GM19324 (cell line): ENCODE data around the gene C6.

Source experiments
- ATAC-seq: cut with Tn5 transposase; IDR thresholded peaks from one replicate; pipeline ENCODE4 v1.9.1; 2021; ENCODE audit warnings: mild to moderate bottlenecking, moderate library complexity; ENCODE audit not compliant: unreplicated experiment, low FRiP score

The C6 gene

GRCh38 chr5:41143131-41143901 lies 70.0 kb downstream of the C6 start:
- ATAC-seq: no peak

DNA sequence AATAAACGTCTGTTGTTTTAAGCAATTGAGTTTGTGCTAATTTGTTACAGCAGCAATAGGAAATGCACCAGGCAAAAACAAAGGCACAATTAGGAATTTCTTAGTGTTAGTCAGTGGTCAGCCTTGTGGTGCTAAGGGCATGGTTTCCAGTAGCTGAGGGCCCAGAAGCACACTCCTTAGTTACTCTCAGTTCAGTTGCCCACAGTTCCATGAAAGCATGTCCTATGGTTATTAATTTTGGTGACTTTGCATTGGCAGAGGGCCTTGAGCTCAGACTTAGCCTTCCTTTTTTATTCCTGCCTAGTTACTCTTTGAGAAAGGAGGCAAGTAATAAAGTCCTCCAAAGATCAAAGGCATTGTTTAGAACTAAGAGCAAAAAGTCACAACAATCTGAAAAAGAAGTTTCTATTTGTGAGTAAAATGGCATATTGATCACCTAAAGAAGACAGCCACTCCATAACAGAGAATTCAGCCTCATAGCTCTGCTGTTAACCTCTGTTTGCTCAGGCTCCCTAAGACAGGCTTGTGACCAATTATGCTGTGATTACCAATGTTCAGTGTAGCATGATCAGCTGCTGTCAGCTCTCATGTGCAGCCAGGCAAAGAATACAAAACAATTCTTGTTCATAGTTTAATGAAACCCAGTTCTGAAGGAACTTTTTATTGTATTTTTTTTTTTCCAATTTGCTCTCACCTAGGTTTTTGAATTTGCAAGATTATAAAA lies 85.2 kb downstream of the C6 start:
- no peak for ATAC-seq

GRCh38 chr5:41122459-41122858 lies 90.9 kb downstream of the C6 start:
- no peak for ATAC-seq

- ATAC-seq: no peak
These were observed 92.7 kb downstream of the C6 start for GRCh38 chr5:41120600-41120999.

DNA sequence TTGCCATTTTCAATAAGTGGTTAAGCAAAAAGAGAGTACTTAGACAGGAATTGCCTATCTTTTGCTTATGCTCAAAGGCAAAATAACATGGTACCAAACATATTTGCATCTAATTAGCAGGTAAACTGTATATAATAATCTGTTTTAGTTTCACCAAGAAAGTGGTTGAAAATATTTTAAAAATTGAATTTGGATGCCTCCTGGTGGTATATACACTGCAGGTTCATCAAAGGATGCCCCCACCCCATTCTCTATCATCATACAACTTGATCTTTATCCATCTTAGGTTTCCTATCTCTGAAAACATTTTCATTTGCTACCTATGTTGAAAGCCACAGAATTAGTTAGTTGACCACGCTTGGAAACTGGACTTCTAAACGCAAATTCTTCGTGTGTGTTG lies 95.2 kb downstream of the C6 start:
- ATAC-seq: no peak

DNA sequence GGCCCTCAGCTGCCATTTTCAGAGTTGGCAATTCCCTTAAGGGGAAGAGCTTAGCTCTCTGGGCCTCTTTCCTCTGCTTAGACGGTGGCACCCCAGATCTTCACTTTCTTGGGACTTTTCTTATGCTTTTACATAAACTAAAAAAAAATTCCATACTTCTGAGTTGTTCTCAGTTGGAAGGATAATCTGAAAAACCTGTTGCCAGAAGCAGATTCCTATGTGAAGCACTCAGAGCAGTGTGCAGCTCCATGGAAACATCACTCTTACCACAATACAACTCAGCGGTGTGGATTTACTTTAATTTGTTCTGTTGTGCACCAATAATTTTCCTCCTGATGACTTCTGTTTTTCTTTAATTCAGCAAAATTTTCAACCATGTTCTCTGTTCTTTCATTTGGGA lies 98.1 kb downstream of the C6 start:
- no peak for ATAC-seq

- ATAC-seq: no peak
These were observed 100.6 kb downstream of the C6 start for GRCh38 chr5:41112486-41113455.

- no peak for ATAC-seq
These were observed 104.1 kb downstream of the C6 start for GRCh38 chr5:41109186-41109585.

DNA sequence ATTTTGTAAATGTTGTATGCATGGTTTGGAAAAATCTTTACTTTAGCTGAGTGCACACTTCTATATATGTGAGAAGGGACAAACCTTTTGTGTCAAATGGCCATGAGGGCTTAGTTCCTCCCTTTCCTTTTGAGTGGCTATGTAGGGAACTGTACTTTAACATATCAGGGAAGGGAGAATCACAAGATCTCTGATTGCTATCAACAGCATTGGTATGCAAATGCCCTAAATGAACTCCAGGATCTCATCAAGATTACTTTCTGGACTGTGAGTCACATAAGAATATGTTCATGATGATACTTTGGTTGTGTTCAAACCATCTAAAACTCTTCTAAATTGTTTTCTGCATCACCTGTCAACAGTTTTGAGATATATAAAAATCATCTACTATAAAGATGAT lies 111.0 kb downstream of the C6 start:
- no peak for ATAC-seq

GRCh38 chr5:41097642-41098041 lies 115.7 kb downstream of the C6 start:
- ATAC-seq: no peak

- ATAC-seq: no peak
These were observed 117.8 kb downstream of the C6 start for GRCh38 chr5:41095324-41096101.

DNA sequence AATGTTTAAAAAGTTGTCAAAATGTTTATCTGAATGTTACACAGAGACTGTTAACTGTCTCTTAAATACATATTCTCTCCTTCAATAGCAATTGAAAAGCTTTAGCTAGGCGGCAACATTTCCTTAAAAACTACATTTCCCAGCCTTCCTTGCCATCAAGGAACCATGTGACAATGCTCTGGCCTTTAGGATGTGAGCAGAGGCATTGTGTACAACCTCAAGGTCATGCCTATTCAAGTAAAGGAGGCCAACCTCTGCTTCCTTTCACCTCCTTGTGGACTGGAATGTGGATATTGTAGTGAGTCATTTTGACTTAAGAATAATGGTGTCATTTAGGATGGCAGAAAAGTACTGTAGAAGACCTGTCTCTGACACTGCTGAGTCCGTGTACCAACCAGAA lies 118.5 kb downstream of the C6 start:
- no peak for ATAC-seq

GRCh38 chr5:41093803-41094202 lies 119.5 kb downstream of the C6 start:
- ATAC-seq: no peak
